HG03064 (cell line): ENCODE data around the gene ANKLE1.
A peak's percentile ranks its signal among the peaks of the same experiment; 100 is the strongest.
"Not testable (repeated sequence)": the region's sequence is repeated elsewhere in the genome, so short reads cannot be mapped to it uniquely, and the experiment has no call there.

Experiments used
- ATAC-seq: cut with Tn5 transposase; IDR thresholded peaks from one replicate; pipeline ENCODE4 v1.9.1; 2021; ENCODE audit warnings: low read depth; ENCODE audit not compliant: unreplicated experiment

The ANKLE1 gene

DNA sequence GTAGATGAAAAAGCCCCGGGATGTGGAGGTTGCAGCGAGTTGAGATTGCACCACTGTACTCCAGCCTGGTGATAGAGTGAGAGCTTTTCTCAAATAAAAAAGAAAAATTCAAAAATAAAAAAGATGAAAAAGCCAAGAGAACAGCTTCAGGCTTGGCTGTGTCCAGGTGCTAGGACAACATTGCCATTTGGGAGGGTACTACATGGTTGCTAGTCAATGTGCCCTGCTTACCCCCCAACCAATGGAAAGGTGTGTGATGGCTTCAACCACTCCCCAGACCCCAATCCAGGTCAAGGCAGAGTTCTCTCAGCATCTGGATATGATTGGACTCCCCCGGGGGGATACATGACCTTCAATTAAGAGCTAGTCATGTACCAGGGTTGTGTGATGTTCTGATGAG, 2.3 kb upstream of the ANKLE1 start:
- ATAC-seq = no peak

DNA sequence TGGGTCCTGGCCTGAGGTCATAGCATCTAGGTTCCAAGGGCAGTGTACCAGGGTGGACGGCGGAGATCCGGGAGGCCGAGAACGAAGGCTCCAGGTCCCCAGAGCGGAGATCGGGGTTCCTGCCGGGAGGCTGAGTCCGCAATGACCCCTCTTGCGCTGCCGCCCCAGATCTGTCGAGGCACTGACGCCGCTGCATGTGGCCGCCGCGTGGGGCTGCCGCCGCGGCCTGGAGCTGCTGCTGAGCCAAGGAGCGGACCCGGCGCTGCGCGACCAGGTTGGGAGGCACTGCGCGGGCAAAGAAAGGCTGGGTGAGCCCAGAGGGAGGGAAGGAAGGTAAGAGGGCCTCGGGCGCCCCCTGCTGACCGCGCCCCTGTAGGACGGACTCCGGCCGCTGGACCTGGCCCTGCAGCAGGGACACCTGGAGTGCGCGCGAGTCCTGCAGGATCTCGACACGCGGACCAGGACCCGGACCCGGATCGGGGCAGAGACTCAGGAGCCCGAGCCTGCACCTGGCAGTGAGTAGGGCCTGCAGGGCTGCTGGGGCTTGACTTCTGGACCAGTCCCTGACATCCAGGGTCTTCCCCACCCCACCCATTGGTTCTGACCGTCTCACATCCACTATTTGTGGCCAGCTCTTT, 906 bp downstream of the ANKLE1 start:
- ATAC-seq = no peak

DNA sequence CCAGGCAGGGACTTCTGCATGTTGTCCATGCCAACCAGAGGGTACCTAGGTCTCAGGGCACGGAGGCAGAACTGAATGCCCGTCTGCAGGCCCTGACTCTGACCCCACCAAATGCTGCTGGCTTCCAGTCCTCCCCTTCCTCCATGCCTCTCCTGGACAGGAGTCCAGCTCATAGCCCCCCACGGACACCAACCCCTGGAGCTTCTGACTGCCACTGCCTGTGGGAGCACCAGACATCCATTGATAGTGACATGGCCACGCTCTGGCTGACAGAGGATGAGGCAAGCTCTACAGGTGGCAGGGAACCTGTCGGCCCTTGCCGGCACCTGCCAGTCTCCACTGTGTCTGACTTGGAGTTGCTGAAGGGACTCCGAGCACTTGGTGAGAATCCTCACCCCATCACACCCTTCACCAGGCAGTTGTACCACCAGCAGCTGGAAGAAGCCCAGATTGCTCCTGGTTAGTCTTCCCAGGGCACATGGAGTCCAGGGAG, 1.8 kb downstream of the ANKLE1 start:
- ATAC-seq = no peak

DNA sequence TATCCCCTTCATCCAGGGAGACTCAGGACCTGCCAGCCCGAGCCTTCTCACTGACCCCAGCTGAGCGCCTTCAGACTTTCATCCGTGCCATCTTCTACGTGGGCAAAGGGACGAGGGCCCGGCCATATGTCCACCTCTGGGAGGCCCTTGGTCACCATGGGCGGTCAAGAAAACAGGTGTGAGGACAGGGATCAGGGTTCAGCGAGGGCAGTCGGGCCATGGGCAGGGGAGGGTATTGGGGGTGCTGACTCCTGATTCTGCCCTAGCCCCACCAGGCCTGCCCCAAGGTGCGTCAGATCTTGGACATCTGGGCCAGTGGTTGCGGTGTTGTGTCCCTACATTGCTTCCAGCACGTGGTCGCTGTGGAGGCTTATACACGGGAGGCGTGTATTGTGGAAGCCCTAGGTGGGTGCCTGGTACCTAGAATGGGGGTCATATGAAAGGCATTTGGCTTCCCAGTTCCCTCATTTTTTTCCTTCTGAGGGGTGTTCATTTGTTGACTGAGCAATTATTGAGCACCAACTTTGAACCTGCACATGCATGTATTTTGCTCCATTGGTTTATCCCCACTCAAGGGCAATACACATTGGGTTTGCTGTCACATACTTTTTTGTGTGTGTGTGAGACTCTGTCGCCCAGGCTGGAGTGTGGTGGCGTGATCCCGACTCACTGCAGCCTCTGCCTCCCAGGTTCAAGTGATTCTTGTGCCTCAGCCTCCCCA, 3.9 kb downstream of the ANKLE1 start:
- no peak for ATAC-seq

DNA sequence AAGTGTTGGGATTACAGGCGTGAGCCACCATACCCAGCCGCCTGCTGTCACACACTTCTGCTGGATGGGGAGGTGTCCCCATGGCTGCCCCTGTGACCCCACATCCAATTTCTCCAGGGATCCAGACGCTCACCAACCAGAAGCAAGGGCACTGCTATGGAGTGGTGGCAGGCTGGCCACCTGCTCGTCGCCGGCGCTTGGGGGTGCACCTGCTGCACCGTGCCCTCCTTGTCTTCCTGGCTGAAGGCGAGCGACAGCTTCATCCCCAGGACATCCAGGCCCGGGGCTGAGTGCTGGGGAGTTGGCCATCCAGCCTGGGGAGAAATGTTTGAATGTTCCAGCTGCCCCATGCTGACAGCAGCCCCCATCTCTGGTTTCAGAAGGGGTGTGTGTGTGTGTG, 4.6 kb downstream of the ANKLE1 start:
- no peak for ATAC-seq

DNA sequence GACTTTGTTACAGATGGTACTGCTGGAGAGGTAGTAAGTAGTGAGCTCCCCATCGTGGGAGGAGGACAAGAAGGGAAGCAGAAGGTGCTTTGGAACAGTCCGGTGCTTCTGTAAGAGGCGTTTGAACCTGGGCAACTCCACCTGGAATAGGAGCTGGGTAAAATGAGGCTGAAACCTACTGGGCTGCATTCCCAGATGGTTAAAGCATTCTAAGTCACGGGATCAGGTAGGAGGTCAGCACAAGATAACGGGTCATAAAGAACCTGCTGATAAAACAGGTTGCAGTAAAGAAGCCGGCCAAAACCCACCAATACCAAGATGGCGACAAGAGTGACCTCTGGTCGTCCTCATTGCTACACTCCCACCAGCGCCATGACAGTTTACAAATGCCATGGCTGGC, 5.1 kb downstream of the ANKLE1 start:
- no peak for ATAC-seq

DNA sequence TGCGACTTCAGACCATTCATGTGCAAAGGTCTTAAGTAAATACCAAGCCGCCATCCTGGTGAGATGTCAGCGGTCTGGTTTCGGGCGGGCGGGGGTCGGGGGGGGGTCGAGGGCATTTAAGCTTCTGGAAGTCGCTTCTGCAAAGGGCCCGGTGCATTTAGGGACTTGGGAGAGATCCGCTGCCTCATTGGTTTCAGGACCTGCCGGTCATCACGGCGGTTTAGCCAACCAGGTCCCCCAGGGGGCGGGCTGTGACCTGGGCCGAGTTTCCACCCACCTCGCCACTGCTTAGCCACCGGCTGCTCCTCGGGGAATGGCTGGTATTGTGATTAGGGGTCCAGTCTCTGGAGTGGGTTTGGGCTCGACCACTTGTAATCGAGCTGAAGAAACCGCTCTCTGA, 7.8 kb downstream of the ANKLE1 start:
- ATAC-seq = no peak

DNA sequence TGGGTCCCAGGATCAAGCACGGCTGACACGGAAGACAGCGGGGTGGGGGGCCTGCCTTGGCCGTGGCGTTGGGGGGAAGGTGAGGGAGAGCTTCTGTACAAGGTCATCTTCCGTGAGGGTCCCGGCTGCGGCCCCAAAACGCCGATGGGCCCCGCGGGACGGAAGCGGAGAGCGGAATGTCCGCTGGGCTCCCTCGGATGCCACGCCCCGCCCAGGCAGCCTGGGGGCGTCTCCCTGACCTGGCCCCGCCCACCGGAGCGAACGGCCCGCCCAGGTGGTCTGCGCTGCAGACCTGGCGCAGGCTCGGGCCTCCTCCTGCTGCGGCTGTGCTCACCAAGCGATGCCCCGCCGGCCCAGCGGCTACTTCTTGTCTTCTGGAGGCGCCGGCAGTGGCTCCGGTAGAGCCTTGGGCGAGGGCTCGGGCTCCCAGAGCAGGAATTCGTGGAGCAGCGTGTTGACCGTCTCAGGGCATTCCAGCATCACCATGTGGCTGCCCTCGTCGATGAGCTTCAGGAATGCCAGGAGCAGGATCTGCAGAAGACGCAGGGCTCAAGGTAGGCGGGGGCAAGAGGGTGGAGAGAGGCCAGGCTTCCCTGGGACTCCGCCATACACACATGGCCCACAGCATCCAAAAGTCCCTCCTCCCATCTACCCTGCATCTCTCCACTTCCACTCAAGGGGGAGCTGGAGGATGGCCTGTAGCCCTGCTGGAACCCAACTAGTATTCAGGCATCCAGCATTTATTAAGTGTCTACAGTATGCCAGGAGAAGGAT, 10.8 kb downstream of the ANKLE1 start:
- ATAC-seq = peak; percentile 77

DNA sequence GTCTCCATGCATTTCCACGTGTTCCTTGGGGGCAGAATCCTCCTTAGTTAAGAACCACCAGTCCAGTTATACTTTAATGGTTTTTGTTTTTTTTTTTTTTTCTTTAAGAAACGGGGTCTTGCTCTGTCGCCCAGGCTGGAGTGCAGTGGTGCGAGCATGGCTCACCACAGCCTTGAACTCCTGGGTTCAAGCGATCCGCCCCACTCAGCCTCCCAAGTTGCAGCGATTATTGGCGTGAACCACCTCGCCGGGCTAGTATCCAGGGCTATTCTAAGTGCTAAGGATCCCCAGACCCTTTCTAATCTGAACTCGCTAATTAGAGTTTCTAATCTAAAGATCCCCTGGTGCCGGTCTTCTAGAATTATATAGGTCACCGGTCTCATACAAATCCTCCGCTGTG, 11.9 kb downstream of the ANKLE1 start:
- no peak for ATAC-seq

DNA sequence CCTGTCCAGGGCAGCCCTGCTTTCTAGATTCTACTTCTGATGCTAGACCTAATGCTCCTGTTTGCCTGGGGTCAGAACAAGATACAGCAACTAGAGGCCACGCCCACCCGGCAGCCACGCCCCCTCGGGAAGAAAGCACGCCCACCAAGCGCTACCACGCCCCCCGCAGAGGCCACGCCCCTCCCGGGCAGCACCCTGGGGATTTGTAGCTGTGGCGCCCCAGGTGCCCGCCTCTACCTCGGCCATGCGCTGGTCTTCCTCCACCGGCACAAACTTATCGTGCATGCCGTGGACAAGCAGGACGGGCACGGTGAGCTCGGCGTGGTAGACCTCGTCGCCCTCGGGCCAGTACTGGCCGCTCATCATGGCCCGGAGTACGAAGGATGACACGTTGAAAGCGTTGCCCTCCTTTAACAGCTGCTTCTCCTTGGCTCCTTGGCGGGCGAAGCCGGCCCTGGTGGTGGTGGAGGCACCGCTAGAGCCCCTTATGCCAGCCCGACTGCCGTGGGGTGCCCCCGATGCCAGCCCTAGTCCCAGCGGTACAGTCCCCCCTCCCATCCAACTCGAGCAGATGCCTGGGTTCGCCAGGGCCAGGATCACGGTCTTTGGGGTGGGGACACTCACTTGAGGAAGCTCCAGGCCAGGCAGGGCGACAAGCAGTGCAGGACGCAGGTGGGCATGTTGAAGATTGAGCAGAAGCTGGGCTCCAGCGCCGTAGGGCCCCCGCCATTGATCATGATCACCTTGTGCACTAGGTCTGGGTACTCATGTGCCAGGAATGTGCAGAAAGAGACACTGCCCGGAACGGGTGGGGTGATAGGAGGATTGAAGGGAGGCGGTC, 12.6 kb downstream of the ANKLE1 start:
- no peak for ATAC-seq

DNA sequence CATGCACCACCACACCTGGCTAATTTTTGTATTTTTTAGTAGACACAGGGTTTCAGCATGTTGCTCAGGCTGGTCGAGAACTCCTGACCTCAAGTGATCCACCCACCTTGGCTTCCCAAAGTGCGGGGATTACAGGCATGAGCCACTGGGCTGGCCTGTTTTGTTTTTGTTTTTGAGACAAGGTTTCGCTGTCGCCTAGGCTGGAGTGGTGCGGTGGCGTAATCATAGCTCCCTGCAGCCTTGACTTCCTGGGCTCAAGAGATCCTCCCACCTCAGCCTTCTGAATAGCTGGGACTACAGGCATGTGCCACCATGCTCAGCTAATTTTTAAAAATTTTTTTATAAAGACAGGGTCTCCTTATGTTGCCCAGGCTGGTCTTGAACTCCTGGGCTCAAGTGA, 13.8 kb downstream of the ANKLE1 start:
- ATAC-seq = not testable (repeated sequence)

DNA sequence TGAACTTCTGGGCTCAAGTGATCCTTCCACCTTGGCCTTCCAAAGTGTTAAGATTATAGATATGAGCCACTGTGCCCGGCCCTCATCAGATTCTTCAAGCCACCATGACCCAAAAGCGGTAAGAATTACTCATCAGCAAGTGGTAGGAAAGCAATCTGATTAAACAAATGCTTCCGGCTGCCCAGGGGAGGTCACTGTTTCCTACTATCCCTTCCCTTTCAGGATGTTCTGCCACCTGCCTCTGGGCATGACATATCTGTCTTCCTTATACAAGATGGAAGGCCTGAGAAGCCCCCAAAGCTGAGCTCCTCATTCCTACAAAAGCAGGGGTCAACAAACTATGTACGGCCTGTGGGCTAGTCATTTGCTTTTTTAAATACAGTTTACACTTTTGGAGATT, 14.6 kb downstream of the ANKLE1 start:
- no peak for ATAC-seq

DNA sequence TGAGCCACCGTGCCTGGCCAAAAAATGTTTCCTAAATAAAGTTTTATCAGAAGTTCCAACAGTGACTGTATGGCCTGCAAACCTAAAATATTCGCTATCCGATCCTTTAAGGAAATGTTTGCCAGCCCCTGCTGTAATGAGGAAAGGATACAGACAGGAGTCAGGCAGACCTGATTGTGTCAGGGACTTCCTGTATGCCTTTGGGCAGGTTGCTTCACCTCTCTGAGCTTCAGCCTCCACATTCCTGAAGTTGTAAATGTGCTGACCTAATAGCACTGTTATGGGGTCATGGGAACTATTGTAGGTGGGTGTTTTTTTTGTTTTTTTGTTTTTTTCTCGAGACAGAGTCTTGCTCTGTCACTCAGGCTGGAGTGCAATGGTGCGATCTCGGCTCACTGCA, 15.3 kb downstream of the ANKLE1 start:
- no peak for ATAC-seq

DNA sequence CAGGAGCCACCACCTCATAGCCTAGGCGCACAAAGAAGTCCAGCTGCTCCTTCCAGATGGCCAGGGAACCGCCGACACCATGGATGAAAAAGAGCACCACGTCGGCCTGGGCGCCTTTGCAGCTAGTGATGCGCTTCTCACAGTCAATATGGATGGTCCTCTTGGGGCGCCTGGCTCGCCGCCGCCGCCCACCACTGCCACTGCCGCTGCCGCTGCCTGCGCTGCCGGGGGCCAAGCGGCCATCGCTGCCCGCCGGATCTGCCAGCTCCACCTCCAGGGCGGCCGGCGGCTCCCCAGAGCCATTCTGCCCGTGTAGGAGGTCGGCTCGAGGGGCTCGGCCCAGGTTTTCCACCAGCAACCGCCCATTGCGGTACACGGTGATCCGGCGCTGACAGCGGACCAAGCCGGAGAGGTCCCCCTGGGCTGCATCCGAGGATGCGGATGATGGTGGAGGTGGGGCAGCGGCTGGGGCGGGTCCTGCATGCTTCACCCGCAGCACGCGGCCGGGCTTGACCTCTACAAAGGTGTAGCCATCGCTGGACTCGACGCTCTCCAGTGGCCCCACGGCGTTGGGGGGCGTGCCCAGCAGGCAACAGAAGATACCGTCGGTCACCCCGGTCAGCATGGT, 19.4 kb downstream of the ANKLE1 start:
- no peak for ATAC-seq

DNA sequence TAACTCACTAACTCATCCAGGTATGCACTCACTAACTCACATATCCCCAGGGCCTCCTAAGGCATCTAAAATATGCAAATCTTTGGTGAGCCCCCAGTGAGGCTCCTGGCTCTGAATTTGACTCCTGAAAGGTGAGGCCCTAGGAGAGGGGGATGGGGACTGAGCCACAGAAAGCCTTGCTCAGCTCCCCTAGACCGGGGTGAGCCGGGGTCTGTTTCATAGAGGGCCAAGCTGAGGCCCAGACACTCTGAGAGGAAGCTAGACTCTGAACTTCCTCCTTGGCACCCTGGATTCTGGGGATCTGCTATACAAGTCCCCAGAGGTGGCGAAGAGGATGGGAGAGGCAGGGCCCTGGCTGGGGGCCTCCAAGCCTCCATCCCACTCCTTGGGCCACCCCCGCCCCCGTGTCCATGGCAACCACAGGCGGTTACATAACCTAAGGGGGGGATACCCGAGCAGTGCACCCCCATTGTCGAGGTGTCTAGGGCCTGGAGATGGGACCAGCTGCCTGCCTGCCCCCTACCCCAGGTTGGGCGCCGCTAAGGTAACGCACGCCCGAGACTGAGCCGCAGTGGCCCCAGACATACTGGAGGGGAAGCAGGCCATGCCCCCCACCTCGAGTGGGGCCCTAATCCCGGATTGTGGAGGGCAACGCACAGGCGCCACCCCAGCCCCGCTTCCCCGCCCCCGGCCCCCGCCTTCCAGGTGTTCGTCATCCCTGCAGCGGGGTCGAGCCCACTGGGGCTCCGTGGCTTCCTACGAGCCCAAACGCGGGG, 20.9 kb downstream of the ANKLE1 start:
- ATAC-seq = no peak

DNA sequence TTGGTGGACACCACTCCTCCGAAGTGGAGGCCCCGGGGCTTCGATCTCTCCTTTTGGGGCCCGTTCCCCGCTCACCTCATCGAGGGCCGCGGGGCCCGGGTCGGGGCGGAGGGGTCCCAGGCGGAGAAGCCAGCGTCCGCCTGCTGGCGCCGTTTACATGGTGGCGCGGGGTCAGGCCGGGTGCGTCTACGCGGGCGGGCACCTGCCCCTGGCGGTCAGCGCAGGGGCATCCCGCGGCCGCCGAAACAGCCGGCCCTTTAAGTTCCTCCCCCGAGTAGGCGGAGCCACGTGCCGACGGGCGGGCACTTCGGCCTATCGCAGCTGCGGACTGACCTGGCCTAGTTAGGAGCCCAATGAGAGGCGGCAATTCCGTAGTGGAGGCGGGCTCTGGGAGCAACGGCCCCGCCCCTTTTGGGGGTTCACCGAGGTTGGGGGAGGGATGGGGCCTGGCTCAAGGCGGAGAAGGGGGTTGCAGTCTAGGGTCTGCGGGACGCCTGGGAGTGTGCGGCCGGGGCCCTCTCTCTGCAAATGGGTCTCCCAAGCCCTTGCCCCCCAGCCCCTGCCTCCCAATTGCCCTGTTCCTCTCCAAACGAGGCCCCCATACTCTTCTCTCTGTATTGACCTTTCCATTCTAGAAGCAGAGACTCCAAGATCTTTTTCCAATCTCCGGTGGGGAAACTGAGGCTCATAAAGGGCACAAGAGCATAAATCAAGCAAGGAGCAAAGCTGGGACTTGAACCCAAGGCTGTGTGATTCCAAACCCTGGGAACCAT, 21.7 kb downstream of the ANKLE1 start, which contains the start of gene ABHD8:
TSS of gene ABHD8 (minus strand) at position 259 of the 773 bp plus-strand sequence. CDS start 1,809 bp downstream, outside the sequence.
- ATAC-seq = no peak

DNA sequence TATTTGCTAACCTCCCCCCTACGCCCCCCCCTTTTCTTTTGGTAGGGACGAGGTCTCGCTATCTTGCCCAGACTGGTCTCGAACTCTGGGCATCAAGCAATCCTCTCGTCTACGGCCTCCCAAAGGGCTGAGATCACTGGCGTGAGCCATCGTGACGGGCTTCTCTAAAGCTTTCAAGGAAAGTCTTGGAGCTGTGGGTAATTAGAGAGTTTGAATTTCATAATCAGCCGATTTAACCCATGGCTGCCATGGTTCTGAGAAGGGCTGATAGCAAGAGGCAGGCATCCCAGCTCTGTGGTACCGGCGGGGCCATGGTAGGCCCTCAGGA, 22.2 kb downstream of the ANKLE1 start:
- ATAC-seq = no peak

DNA sequence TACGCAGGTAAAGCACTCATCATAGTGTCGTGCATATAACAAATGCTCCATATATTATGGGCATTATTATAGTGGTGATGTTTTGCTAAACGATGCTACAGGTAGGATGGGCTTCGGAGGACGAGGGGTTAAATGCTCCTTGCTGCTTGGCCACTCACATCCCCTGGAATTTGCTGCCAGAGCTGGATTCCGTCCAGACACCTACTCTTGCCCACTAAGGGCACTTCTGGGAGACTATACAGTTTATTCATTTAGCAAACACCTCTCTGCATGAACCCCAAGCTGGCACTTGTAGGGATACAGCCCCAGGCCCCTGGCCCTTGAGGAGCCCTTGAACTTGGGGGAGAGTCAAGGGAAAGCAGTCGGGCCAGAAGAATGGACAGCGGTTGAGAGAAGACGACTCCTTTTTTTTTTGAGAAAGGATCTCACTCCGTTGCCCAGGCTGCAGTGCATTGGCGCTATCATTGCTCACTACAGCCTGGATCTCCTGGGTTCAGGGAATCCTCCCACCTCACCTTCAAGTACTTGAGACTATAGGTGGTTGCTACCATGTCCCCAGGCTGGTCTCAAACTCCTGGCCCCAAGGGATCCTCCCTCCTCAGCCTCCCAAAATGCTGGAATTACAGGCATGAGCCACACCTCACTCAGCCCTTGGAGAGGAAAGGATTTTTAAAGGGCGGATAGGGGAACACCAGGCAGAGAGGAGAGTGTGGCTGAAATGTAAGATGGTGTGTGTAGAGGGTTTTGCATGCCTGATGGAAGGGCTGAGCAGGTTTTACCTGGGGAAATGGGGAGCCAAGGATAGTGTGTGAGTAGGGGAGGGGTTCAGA, 22.9 kb downstream of the ANKLE1 start:
- no peak for ATAC-seq
